HG03066 (cell line): Measurements from ENCODE around the gene ATP13A3.

ENCODE experiments used
- ATAC-seq: cut with Tn5 transposase; IDR thresholded peaks from one replicate; pipeline ENCODE4 v1.9.1; 2021; ENCODE audit warnings: low read depth; ENCODE audit not compliant: unreplicated experiment

Gene ATP13A3

GRCh38 chr3:194446172-194446571 is 40.6 kb downstream of the ATP13A3 start:
- ATAC-seq: no peak

- ATAC-seq: no peak
These were observed 42.9 kb downstream of the ATP13A3 start for GRCh38 chr3:194443901-194444300.

GRCh38 chr3:194440756-194441155 is 46.0 kb downstream of the ATP13A3 start:
- ATAC-seq: no peak

GRCh38 chr3:194439881-194440550 is 46.8 kb downstream of the ATP13A3 start:
- ATAC-seq: no peak

GRCh38 chr3:194434503-194434902 is 52.3 kb downstream of the ATP13A3 start:
- no peak for ATAC-seq

- ATAC-seq: no peak
These were observed 55.2 kb downstream of the ATP13A3 start for GRCh38 chr3:194431554-194431953.

GRCh38 chr3:194425399-194425798 is 61.4 kb downstream of the ATP13A3 start:
- ATAC-seq: no peak

GRCh38 chr3:194424953-194425352 is 61.8 kb downstream of the ATP13A3 start:
- ATAC-seq: no peak

- ATAC-seq: no peak
These were observed 62.4 kb downstream of the ATP13A3 start for GRCh38 chr3:194424373-194424772.

- ATAC-seq: no peak
These were observed 63.5 kb downstream of the ATP13A3 start for GRCh38 chr3:194423317-194423716.

GRCh38 chr3:194422188-194422587 is 64.6 kb downstream of the ATP13A3 start:
- ATAC-seq: no peak

GRCh38 chr3:194418671-194419070 is 68.1 kb downstream of the ATP13A3 start:
- ATAC-seq: no peak

GRCh38 chr3:194407423-194407822 is 79.4 kb downstream of the ATP13A3 start:
- ATAC-seq: no peak

GRCh38 chr3:194405766-194406165 is 81.0 kb downstream of the ATP13A3 start:
- ATAC-seq: no peak

GRCh38 chr3:194404365-194405140 is 82.2 kb downstream of the ATP13A3 start:
- no peak for ATAC-seq

GRCh38 chr3:194401868-194402329 is 84.9 kb downstream of the ATP13A3 start:
- ATAC-seq: no peak

- no peak for ATAC-seq
These were observed 85.5 kb downstream of the ATP13A3 start for GRCh38 chr3:194401346-194401745.

GRCh38 chr3:194399874-194400411 is 86.9 kb downstream of the ATP13A3 start:
- ATAC-seq: no peak

- no peak for ATAC-seq
These were observed 87.6 kb downstream of the ATP13A3 start, which contains the start of gene GP5 for GRCh38 chr3:194399166-194399565. Gene GP5 (minus strand): TSS chr3:194399266. CDS start chr3:194398282, 984 bp downstream.

GRCh38 chr3:194397757-194398312 is 89.0 kb downstream of the ATP13A3 start:
- no peak for ATAC-seq
